Upper lobe of left lung (tissue), 4 donors: Measurements from ENCODE around the gene FREM1.

Experiments used
- EP300 ChIP-seq, 4 donors: sonication (generic); formaldehyde crosslinking; IDR thresholded peaks; one replicate each; pipeline ENCODE4 v1.5.1; 2017; ENCODE audit warnings: antibody characterized with exemption in 4 of 4, control low read depth in 2 of 4
- POLR2A ChIP-seq, 4 donors: fragments of 450-650 bp; IDR thresholded peaks; one replicate each; pipeline ENCODE4 v1.5.1; 2016 to 2017; ENCODE audit warnings: antibody characterized with exemption in 4 of 4, mild to moderate bottlenecking in 2 of 4
- POLR2AphosphoS5 ChIP-seq, 2 donors: sonication (generic); formaldehyde crosslinking; IDR thresholded peaks; one replicate each; pipeline ENCODE4 v1.5.1; 2017; ENCODE audit warnings: antibody characterized with exemption in 2 of 2
- TF ChIP-seq, protein P1 (sequence below), 6 experiments: fragments of 450-650 bp in 4 of 6; fragments of 200-600 bp in 2 of 6; sonication (generic) in 2 of 6; IDR thresholded peaks; one replicate each; pipeline ENCODE4 v1.5.1; 2016 to 2019; ENCODE audit warnings: antibody characterized with exemption in 6 of 6

DNA sequence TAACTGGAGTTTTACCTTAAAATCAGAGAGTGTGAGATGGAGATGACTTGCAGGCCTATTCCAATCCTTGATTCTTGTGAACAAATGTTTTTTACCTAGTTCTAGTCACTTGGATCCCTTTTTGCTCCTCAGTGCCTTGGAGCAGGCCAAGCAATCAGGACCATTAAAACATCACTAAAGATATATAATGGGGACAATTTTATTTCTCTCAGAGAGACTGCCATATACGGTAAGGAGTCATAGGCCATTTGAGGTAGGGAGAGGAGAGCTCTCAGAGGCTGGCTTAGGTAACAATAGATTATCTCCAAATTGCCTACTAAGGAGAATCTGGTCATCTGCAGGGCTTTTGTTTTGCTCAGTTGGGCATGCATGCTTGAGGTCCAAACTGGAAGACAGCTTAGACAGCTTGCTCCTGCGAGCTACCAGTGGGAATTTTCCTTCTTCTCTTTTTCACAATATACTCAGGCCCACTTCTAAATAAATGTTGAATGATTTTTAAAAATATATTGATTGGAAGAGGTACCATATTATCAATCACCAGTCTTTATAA lies 44.0 kb downstream of the FREM1 start:
- TF ChIP-seq, protein P1, sequence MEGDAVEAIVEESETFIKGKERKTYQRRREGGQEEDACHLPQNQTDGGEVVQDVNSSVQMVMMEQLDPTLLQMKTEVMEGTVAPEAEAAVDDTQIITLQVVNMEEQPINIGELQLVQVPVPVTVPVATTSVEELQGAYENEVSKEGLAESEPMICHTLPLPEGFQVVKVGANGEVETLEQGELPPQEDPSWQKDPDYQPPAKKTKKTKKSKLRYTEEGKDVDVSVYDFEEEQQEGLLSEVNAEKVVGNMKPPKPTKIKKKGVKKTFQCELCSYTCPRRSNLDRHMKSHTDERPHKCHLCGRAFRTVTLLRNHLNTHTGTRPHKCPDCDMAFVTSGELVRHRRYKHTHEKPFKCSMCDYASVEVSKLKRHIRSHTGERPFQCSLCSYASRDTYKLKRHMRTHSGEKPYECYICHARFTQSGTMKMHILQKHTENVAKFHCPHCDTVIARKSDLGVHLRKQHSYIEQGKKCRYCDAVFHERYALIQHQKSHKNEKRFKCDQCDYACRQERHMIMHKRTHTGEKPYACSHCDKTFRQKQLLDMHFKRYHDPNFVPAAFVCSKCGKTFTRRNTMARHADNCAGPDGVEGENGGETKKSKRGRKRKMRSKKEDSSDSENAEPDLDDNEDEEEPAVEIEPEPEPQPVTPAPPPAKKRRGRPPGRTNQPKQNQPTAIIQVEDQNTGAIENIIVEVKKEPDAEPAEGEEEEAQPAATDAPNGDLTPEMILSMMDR (IDR thresholded peaks at IDR 0.05), result no peak
- no peak for TF ChIP-seq POLR2AphosphoS5 (IDR thresholded peaks at IDR 0.05)
- TF ChIP-seq POLR2A (IDR thresholded peaks at IDR 0.05), result no peak
- TF ChIP-seq EP300 (IDR thresholded peaks at IDR 0.05), result no peak
